Hepatic stellate cell (primary cell): ENCODE data around the gene RB1.
"Not testable (repeated sequence)": the region's sequence is repeated elsewhere in the genome, so short reads cannot be mapped to it uniquely, and the experiment has no call there.

ENCODE experiments used
- DNase-seq: peaks from one replicate; pipeline ENCODE4 v3.0.0; 2011; ENCODE audit warnings: low spot score

The RB1 gene

GRCh38 chr13:48349525-48349924 is 46.0 kb downstream of the RB1 start:
- DNase-seq, result no peak

GRCh38 chr13:48353590-48353989 is 50.0 kb downstream of the RB1 start:
- DNase-seq, result no peak

- DNase-seq, result not testable (repeated sequence)
These were observed 52.0 kb downstream of the RB1 start for GRCh38 chr13:48355524-48355923.

GRCh38 chr13:48356750-48357149 is 53.2 kb downstream of the RB1 start:
- DNase-seq, result no peak

- DNase-seq, result no peak
These were observed 66.4 kb downstream of the RB1 start for GRCh38 chr13:48369988-48370387.

GRCh38 chr13:48370815-48371214 is 67.3 kb downstream of the RB1 start:
- DNase-seq, result no peak

- no peak for DNase-seq
These were observed 74.3 kb downstream of the RB1 start for GRCh38 chr13:48377857-48378256.

GRCh38 chr13:48380581-48380980 is 77.0 kb downstream of the RB1 start:
- DNase-seq, result no peak

- no peak for DNase-seq
These were observed 79.8 kb downstream of the RB1 start for GRCh38 chr13:48383384-48383783.

- no peak for DNase-seq
These were observed 83.3 kb downstream of the RB1 start for GRCh38 chr13:48386816-48387215.

GRCh38 chr13:48391257-48391656 is 87.7 kb downstream of the RB1 start:
- no peak for DNase-seq

- DNase-seq, result no peak
These were observed 89.6 kb downstream of the RB1 start for GRCh38 chr13:48393030-48393697.

- DNase-seq, result no peak
These were observed 90.1 kb downstream of the RB1 start for GRCh38 chr13:48393698-48394085.

- no peak for DNase-seq
These were observed 94.2 kb downstream of the RB1 start for GRCh38 chr13:48397744-48398143.

- no peak for DNase-seq
These were observed 95.0 kb downstream of the RB1 start for GRCh38 chr13:48398450-48399095.

GRCh38 chr13:48400090-48400694 is 96.6 kb downstream of the RB1 start:
- DNase-seq, result no peak

- no peak for DNase-seq
These were observed 97.3 kb downstream of the RB1 start for GRCh38 chr13:48400850-48401291.

- DNase-seq, result no peak
These were observed 97.9 kb downstream of the RB1 start for GRCh38 chr13:48401480-48401879.

GRCh38 chr13:48402325-48402932 is 98.9 kb downstream of the RB1 start:
- no peak for DNase-seq

- DNase-seq, result no peak
These were observed 99.6 kb downstream of the RB1 start for GRCh38 chr13:48403151-48403631.

- no peak for DNase-seq
These were observed 100.4 kb downstream of the RB1 start for GRCh38 chr13:48403913-48404312.

- no peak for DNase-seq
These were observed 101.4 kb downstream of the RB1 start for GRCh38 chr13:48404952-48405351.

GRCh38 chr13:48405875-48406274 is 102.3 kb downstream of the RB1 start:
- DNase-seq, result no peak
